Nasal cavity respiratory epithelium epithelial cell of viscerocranial mucosa (primary cell): Measurements from ENCODE around the gene CEP72. TPM values are rescaled to one million over a fixed set of nuclear protein-coding genes. Genes with fewer than 3 reads are reported as not detected.

ENCODE experiments used
- total RNA-seq: library from RNA; depleted of rRNA; stranded (reverse); fragments of >200 nt; gene quantifications from 2 replicates; pipeline ENCODE4 v1.2.3, GENCODE V29; 2014

The CEP72 gene
- total RNA-seq: 4.1 and 7.3 TPM in 2 replicates

DNA sequence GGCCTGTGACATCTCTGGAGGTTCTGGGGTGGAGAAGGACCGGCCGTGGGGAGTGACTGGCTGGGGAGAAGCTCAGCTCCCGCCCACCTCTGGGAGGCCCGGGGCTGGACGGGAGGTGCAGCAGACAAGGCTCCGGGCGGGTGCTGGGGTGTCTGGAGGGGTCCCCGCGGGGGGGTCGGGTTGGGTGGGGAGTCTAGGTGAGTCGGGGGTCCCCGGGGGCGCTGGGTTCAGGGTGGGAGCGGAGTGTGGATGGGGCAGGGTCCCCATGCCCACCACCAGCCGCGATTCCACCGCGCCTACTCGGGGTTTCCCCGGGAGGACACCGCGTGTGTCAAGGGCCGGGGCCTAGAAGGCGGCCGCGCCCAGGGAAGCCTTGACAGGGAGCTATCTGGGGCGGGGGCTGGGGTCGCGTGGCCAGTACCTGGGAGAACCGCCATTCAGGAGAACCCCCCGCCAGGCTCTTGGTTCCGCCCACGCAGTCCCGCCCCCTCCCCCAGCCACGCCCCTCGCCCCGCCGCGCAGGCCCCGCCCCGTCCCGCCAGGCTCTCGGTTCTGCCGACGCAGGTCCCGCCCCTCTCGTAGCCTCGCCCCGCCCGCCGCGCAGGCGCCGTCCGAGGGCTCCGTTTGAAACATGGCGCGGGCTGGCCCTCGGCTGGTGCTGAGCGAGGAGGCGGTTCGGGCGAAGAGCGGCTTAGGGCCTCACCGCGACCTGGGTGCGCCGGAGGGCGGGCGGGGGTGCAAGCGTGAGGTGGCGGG, at the start of gene CEP72:
Gene CEP72, plus strand, starts transcription at position 610 of the 756 bp plus-strand sequence. Its CDS starts 22 bp downstream, at position 632.

GRCh38 chr5:693271-694041, 81.3 kb downstream of the CEP72 start, which contains the start of gene TPPP:
Gene TPPP (minus strand): TSS chr5:693352. CDS start chr5:678060, 15,292 bp downstream.

Other genes with a start within 250 kb of the CEP72 start
- 24.6 and 45.3 TPM in 2 replicates for gene EXOC3, start 169.2 kb upstream of the CEP72 start, total RNA-seq
- gene SLC9A3, start 87.9 kb upstream of the CEP72 start, total RNA-seq: 1.0 and 1.6 TPM in 2 replicates
- gene TPPP, start 81.0 kb downstream of the CEP72 start, total RNA-seq: 1.8 and 2.7 TPM in 2 replicates
- gene ZDHHC11B, start 172.4 kb downstream of the CEP72 start, total RNA-seq: under 0.01 and 0.14 TPM in 2 replicates
- 1.0 and 5.0 TPM in 2 replicates for gene ZDHHC11, start 238.6 kb downstream of the CEP72 start, total RNA-seq